DOHH2 (cell line): ENCODE data around the gene PTF1A.

Source experiments
- H3F3A ChIP-seq: fragments of 200-600 bp; sonication (generic), shearing (Covaris generic); 2 replicates; pipeline ENCODE4 v1.6.0; 2016; ENCODE audit warnings: antibody characterized with exemption, mild to moderate bottlenecking; ENCODE audit not compliant: control insufficient read depth, insufficient read depth
- H3K27ac ChIP-seq: fragments of 200-600 bp; sonication (generic); 2 replicates; pipeline ENCODE4 v1.5.1; 2014; ENCODE audit warnings: low read depth, mild to moderate bottlenecking, low read length, moderate library complexity
- H3K27me3 ChIP-seq: fragments of 200-600 bp; sonication (generic); 2 replicates; pipeline ENCODE4 v1.6.1; 2014; ENCODE audit warnings: mild to moderate bottlenecking, low read length, mixed read lengths; ENCODE audit not compliant: control insufficient read depth
- H3K36me3 ChIP-seq: fragments of 200-600 bp; sonication (generic); 2 replicates; pipeline ENCODE4 v1.6.1; 2014; ENCODE audit warnings: mild to moderate bottlenecking, low read length, moderate library complexity, mixed read lengths; ENCODE audit not compliant: control insufficient read depth
- H3K4me1 ChIP-seq: fragments of 200-600 bp; sonication (generic); 2 replicates; pipeline ENCODE4 v1.6.1; 2014; ENCODE audit warnings: mild to moderate bottlenecking, low read length, mixed read lengths; ENCODE audit not compliant: control insufficient read depth
- H3K4me2 ChIP-seq: fragments of 200-600 bp; sonication (generic); 2 replicates; pipeline ENCODE4 v1.6.0; 2014; ENCODE audit warnings: mild to moderate bottlenecking, low read length, moderate library complexity
- H3K4me3 ChIP-seq: fragments of 200-600 bp; sonication (generic); 2 replicates; pipeline ENCODE4 v1.5.1; 2014; ENCODE audit warnings: mild to moderate bottlenecking, low read length, mixed read lengths
- H3K79me2 ChIP-seq: fragments of 200-600 bp; sonication (generic); 2 replicates; pipeline ENCODE4 v1.6.1; 2014; ENCODE audit warnings: mild to moderate bottlenecking, low read length, mixed read lengths; ENCODE audit not compliant: control insufficient read depth
- H3K9me2 ChIP-seq: fragments of 200-600 bp; sonication (generic); replicated peaks from 2 replicates; pipeline ENCODE4 v1.6.1; 2014; ENCODE audit warnings: mild to moderate bottlenecking, low read length, mixed read lengths; ENCODE audit not compliant: control insufficient read depth
- H3K9me3 ChIP-seq: fragments of 200-600 bp; sonication (generic); 2 replicates; pipeline ENCODE4 v1.6.1; 2014; ENCODE audit warnings: antibody characterized with exemption, low read length, mixed read lengths; ENCODE audit not compliant: control insufficient read depth, insufficient read depth
- H4K20me1 ChIP-seq: fragments of 200-600 bp; sonication (generic); 2 replicates; pipeline ENCODE4 v1.6.0; 2014; ENCODE audit warnings: low read depth, mild to moderate bottlenecking, antibody characterized with exemption, low read length, moderate library complexity; ENCODE audit not compliant: control insufficient read depth, insufficient read depth
- EZH2phosphoT487 ChIP-seq: fragments of 200-600 bp; sonication (generic); IDR thresholded peaks from 2 replicates; pipeline ENCODE4 v1.6.1; 2017; ENCODE audit warnings: borderline replicate concordance, mild to moderate bottlenecking, antibody characterized with exemption, low read length, moderate library complexity, mixed read lengths
- TF ChIP-seq, protein P1 (sequence below): fragments of 200-600 bp; sonication (generic); IDR thresholded peaks from one replicate; pipeline ENCODE4 v1.5.1; 2014; ENCODE audit warnings: antibody characterized with exemption, mild to moderate bottlenecking, low read depth, low read length; ENCODE audit not compliant: poor library complexity, severe bottlenecking

PTF1A gene

DNA sequence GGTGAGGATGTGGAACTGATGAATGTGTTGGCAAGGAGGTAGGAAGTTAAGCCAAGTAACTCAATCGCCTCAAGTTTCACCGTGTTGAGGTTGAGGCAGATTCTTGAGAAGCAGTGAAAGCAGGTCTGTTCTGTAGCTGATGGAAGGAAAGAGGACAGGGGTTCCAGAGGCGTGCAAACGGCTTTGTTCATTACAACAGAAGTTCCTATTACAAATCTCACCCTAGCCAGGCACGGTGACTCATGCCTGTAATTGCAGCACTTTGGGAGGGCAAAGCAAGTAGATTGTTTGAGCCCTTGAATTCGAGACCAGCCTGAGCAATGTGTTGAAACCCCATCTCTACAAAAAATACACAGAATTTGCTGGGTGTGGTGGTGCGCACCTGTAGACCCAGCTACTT lies 36.9 kb upstream of the PTF1A start:
- peaks cover 19% of the 10 kb centered on the region for H3K4me1 ChIP-seq
- no peaks in the 10 kb centered on the region for H3K9me3 ChIP-seq
- peaks cover 6% of the 10 kb centered on the region for H3K27me3 ChIP-seq
- no peak overlapping the region for H3K27ac ChIP-seq
- no peak overlapping the region for H3K4me3 ChIP-seq
- no peaks in the 10 kb centered on the region for H4K20me1 ChIP-seq
- TF ChIP-seq EZH2phosphoT487 = no peak
- TF ChIP-seq, protein P1, sequence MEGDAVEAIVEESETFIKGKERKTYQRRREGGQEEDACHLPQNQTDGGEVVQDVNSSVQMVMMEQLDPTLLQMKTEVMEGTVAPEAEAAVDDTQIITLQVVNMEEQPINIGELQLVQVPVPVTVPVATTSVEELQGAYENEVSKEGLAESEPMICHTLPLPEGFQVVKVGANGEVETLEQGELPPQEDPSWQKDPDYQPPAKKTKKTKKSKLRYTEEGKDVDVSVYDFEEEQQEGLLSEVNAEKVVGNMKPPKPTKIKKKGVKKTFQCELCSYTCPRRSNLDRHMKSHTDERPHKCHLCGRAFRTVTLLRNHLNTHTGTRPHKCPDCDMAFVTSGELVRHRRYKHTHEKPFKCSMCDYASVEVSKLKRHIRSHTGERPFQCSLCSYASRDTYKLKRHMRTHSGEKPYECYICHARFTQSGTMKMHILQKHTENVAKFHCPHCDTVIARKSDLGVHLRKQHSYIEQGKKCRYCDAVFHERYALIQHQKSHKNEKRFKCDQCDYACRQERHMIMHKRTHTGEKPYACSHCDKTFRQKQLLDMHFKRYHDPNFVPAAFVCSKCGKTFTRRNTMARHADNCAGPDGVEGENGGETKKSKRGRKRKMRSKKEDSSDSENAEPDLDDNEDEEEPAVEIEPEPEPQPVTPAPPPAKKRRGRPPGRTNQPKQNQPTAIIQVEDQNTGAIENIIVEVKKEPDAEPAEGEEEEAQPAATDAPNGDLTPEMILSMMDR = no peak
- no peaks in the 10 kb centered on the region for H3K79me2 ChIP-seq
- no peaks in the 10 kb centered on the region for H3K9me2 ChIP-seq
- no peaks in the 10 kb centered on the region for H3F3A ChIP-seq
- H3K4me2 ChIP-seq = no peak overlapping the region
- H3K36me3 ChIP-seq = no peaks in the 10 kb centered on the region

DNA sequence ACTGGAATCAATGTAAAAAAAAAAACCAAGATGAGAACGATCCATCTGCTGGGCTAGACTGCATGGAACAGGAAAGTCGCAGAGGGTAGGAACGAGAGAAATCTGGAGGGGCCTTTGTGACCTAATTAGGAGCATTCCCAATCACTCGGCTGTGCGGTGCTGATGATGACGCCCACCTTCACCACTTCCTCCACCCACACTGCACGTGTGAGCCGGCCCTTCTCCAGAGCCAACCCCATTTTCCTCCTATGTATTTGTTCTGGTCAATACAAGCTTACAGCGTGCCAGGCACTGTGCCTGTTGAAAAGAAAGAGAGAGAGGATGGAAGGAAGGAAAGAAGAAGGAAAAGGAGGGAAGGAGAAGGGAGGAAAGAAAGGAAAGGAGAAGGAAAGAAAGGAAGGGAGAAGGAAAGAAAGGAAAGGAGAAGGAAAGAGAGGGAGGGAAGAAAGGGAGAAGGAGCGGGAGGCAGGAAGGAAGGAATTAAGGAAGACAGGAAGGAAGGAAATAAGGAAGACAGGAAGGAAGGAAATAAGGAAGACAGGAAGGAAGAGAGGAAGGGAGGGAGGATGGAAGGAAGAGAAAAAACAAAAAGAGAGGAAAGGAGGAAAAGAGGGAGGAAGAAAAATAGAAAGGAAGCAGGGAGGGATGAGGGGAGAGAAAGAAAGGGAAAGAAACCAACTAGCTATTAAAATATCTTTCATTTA lies 35.5 kb upstream of the PTF1A start:
- Histone ChIP-seq H3K79me2 (no peaks in the 10 kb centered on the region), H4K20me1 (no peaks in the 10 kb centered on the region), H3K4me2 (peak overlapping the region; percentile 59; the same call in 1 of the 2 replicates), H3K36me3 (no peaks in the 10 kb centered on the region), H3K4me3 (no peak overlapping the region), H3K27ac (no peak overlapping the region), H3F3A (no peaks in the 10 kb centered on the region), H3K27me3 (peaks cover 6% of the 10 kb centered on the region), H3K4me1 (peaks cover 19% of the 10 kb centered on the region), H3K9me2 (no peaks in the 10 kb centered on the region), H3K9me3 (no peaks in the 10 kb centered on the region)
- TF ChIP-seq, protein P1 = no peak
- TF ChIP-seq EZH2phosphoT487 = no peak

DNA sequence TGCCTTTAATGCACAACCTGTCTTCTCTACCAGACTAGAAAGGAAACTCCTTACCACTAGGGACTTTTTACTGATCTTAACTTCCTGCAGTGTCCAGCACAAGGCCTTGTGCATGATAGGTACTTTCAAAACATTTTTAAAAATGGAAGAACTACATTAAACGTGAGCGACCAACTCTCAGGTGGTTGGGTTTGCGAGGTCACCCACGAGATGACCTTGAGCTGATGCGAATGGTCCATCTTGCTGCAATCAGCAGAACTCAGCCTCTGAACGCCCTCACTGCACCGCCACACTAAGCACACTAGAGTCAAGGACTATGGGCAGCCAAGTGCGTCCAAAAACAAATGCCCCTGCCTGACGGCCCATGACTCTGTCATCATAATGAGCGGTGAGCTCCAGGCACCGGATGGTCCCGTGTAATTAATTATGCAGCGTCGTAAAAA lies 34.9 kb upstream of the PTF1A start:
- Histone ChIP-seq H3K4me3 (0 out of 2 replicates have a peak overlapping the region, but pooled peaks have one; percentile 0), H3K36me3 (no peaks in the 10 kb centered on the region), H3K9me3 (no peaks in the 10 kb centered on the region), H3F3A (no peaks in the 10 kb centered on the region), H3K27ac (no peak overlapping the region), H4K20me1 (no peaks in the 10 kb centered on the region), H3K27me3 (peaks cover 6% of the 10 kb centered on the region), H3K79me2 (no peaks in the 10 kb centered on the region), H3K9me2 (no peaks in the 10 kb centered on the region), H3K4me2 (peak overlapping the region; percentile 59), H3K4me1 (peaks cover 19% of the 10 kb centered on the region)
- no peak for TF ChIP-seq EZH2phosphoT487
- TF ChIP-seq, protein P1 = no peak
